SIG-M5 (cell line): Measurements from ENCODE around the gene LYSMD2.

Source experiments
- DNase-seq: peaks from one replicate; lab custom pipeline; 2025; lab: John Stamatoyannopoulos, UW

The LYSMD2 gene

DNA sequence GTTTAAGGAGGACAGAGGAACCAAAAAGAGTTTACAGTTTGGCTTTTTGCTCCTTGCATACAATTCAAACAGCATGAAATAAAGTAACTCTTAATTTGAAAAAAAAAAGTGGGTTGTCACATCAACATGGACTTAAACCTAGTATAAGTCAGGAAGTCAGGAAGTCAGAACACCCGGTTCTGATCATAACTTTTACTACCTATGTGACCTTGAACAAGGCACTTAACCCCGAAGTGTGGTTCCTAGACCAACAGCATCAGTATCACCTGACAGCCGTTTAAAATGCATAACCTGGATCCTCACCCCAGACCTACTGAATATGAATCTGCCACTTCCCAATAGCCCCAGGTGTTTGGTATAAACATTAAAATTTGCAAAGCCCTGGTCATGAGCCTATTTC, 18.7 kb downstream of the LYSMD2 start:
- no peak for DNase-seq

GRCh38 chr15:51718219-51718618, 19.2 kb downstream of the LYSMD2 start:
- no peak for DNase-seq

DNA sequence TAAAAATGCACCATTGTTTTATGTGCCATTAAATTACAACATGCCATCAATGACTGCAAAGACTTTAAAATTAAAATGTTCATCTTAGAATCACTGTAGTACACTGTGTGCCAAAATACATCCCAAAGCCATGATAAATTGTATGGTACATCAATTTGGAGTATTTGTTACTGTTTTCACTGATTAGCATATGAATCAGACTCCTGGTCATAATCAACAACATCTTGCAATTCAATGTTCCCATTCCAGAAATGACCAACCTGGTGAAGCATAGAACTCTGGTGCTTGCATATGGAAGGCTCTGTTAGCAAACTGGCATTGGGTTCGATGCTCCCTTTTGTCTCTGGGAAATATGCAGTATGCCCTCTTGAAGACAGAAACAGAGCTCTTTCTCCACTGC, 22.5 kb downstream of the LYSMD2 start:
- DNase-seq = no peak

GRCh38 chr15:51714162-51714561, 23.3 kb downstream of the LYSMD2 start:
- no peak for DNase-seq

DNA sequence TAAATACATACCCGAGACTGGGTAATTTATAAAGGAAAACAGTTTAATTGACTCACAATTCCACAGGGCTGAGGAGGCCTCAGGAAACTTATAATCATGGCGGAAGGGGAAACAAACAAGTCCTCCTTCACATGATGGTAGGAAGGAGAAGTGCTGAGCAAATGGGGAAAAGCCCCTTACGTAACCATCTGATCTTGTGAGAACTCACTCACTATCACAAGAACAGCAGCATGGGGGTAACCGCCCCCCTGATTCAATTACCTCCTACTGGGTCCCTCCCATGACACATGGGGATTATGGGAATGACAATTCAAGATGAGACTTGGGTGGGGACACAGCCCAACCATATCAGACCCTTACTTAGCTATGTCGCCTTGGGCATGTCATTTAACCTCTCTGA, 28.4 kb downstream of the LYSMD2 start:
- DNase-seq = no peak

DNA sequence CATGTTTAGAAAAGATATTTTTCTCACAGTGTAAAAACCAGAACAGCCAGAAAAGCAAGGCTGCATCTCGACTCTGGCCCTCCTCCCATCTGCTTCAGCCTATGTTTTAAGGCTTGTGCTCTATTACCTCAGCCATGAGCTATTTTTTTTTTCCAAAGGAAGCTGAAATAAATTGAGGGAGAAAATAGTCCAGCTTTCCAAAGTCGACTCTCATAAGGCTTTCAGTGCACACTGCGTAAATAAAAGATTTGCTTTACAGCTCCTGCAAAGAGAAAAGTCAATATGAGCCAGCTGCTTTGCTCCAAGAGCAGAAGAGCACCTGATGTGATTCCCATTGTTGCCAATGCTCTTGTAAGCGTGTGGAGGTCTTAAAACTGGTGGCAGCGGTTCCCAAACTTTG, 29.4 kb downstream of the LYSMD2 start:
- no peak for DNase-seq

DNA sequence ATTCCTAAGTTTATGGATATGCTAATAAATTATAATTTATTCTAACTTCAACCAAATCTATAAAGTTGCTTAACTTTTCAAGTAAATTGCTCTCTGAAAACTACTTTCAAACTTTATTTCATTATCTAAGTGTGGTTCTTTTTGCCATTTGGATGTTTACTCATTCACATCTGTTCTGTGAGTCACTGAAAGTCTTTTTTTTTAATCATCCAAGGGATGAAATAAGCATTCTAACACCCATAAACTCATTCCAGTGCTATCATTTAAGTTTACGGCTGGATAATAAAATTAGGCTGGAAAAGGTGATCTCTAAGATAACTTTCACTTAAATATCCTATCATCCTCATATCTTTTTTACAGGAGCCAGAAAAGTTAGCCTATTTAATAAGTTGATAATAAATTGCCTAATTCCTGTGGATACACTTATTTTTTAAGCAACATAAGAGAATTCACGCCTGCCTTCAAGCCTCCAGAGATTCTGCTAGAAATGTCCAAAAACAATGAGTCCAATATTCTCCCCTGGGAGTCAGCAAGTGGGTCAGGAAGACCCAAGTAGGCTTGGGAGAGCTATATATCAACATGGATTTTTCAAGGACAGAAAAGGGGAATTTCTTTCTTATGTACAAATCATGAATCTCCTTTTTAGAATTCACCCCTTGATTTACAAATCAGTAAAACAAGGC, 30.4 kb downstream of the LYSMD2 start:
- DNase-seq = no peak

DNA sequence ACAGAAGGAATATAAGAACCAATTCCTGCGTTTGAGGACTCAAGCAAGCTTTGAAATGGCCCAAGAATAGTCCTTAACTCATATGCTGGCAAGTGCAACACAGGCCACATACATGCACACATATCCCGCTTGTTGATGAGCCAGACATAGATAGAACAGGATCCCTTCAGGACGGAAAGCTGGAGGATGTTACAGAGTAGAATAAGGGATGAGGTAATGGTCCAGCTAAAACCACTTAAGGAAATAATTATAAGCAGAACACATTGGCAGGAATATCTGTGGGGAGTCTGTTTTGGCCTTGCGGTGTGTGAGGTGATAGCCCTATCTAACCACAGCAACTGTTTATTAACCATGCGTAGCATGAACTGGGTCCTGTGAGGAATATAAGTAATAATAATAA, 31.2 kb downstream of the LYSMD2 start:
- DNase-seq = no peak

DNA sequence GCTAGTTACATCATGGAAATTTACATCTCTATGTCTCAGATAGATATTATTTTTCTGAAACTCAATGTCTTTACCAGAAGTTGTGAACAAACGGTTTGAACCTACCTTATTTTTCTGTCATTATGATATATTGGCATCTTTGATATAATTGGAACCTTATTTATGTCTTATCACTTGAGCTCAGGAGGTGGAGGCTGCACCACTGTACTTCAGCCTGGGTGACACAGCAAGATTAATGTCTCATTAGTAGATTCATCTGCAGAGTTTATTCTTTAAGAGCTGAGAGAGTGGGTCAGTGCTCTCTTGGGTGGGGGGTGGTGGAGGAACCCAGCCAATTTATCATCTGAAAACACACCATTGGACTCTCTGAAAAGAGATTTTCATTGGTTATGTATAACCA, 34.7 kb downstream of the LYSMD2 start:
- DNase-seq = no peak

GRCh38 chr15:51699373-51699772, 38.1 kb downstream of the LYSMD2 start:
- no peak for DNase-seq

- DNase-seq = no peak
Measured at GRCh38 chr15:51697163-51697562, 40.3 kb downstream of the LYSMD2 start.

GRCh38 chr15:51696566-51696965, 40.9 kb downstream of the LYSMD2 start:
- DNase-seq = no peak

GRCh38 chr15:51692154-51692553, 45.3 kb downstream of the LYSMD2 start:
- DNase-seq = no peak

- DNase-seq = no peak
Measured at GRCh38 chr15:51688863-51689262, 48.6 kb downstream of the LYSMD2 start.

- DNase-seq = no peak
Measured at GRCh38 chr15:51687565-51687964, 49.9 kb downstream of the LYSMD2 start.

GRCh38 chr15:51681303-51681963, 56.0 kb downstream of the LYSMD2 start, which contains the start of gene SCG3:
TSS of gene SCG3 (plus strand) at chr15:51681503. CDS start at chr15:51681756, 253 bp downstream.
- DNase-seq = peak; percentile 11

DNA sequence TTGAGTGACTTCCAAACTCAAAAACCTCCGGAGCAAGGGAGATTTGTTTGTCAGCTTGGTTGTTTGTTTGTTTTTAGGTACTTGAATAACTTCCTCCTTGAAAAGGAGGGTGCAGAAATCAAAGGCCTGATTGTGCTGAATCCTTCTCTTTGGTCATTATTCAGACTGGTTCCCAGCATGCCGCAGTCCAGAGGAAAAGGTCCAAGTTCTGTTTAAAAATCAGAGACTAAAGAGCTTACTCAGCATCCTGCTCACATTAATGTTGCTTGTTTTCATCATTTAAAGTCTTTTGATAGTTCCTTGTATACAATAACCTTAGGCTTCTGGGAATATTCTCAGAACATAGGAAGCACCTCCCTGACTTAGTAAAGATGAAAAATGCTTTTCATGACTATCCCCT, 57.1 kb downstream of the LYSMD2 start:
- DNase-seq = no peak

DNA sequence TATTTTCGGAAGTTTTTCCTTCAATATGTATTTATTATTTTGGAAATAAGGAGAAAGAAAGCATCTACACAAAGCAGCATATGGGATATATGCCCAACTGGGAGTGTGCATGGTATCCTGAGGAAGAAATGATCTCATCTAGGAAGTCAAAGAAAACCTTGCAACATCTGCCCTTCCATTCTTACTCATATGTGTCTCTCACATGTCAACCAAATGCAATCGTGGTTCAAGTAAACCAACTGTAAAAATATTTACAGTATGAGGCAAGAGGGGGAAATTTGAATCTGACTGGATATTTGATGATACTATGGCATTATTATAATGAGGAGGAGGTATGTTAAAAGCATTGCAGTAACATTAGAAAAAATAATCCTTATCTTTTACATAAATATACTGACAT, 59.4 kb downstream of the LYSMD2 start:
- no peak for DNase-seq

GRCh38 chr15:51677452-51677851, 60.0 kb downstream of the LYSMD2 start:
- DNase-seq = no peak

DNA sequence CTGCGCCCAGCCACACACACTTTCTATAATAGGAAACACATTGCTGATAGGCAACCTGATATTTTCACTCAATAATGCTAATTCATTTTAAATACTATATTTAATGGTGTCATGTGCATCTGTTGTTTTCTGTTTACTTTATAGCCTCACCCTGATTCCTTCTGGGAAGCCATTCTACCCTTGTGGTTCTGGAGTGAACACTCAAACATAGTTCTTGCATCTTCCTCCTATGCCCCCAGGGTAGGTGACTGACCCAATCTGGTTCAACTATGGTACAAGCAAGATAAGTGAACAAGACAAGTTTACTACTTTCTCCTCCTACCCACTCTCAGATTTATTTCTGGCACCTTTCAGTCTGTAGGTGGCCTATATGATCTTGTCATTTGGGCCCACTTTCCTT, 60.4 kb downstream of the LYSMD2 start:
- DNase-seq = no peak

DNA sequence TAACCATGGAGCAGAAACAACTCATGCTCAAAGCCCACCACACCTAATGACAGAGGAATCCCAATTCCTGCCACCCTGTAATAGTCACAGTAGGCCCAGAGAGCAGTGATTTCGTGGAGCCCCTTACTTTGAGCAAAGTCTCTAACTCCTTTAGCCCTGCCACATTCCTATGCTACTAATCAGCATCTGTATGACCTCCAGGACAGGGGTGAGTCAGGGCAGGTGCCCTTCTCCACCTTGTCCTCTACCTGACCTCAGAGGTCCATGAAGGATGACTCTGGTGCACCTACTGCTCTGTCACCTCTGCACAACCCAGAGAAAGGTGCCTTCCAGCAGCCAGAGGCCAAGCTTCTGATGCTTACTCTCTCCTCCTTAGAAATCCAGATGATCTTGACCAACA, 62.2 kb downstream of the LYSMD2 start:
- DNase-seq = no peak
